HG03135 (cell line): ENCODE measurements around the gene C1GALT1C1.

ENCODE experiments used
- ATAC-seq: cut with Tn5 transposase; IDR thresholded peaks from one replicate; pipeline ENCODE4 v1.9.1; 2021; ENCODE audit warnings: mild to moderate bottlenecking, moderate library complexity; ENCODE audit not compliant: unreplicated experiment

Gene C1GALT1C1

DNA sequence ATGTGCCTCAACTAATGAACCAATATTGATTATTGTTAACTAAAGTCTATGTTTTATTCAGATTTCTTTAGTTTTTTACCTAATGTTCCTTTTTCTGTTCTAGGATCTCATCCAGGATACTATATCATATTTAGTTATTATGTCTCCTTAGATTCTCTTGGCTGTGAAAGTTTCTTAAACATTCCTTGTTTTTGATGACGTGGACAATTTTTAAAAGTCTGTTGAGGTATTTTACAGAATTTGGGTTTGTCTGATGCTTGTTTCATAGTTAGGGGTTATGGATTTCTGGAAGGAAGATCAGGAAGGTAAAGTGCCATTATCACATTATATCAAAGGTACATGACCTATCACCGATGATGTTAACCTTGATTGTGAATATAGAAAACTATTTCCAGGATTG lies 44.2 kb downstream of the C1GALT1C1 start:
- ATAC-seq = no peak
